Activated B cell treated with CpG ODN at 0.5 μM for 24 hours (primary cell): ENCODE measurements around the gene SLC10A4. TPM values are rescaled to one million over a fixed set of nuclear protein-coding genes. Genes with fewer than 3 reads are reported as not detected.
"Not testable (repeated sequence)": the region's sequence is repeated elsewhere in the genome, so short reads cannot be mapped to it uniquely, and the experiment has no call there.

Experiments
- ATAC-seq: fragments of 200-7000 bp; cut with Tn5 transposase; one replicate; pipeline ENCODE4 v1.10.0; 2021; ENCODE audit warnings: low read depth, mild to moderate bottlenecking, moderate library complexity
- CTCF ChIA-PET: fragments of 350-600 bp; sonication (Branson Sonifier 250); formaldehyde crosslinking; loops from one replicate; lab custom pipeline; 2021; ENCODE audit warnings: antibody characterized with exemption; lab: Charles Lee
- POLR2A ChIA-PET: fragments of 350-600 bp; sonication (Branson Sonifier 250); formaldehyde crosslinking; loops from one replicate; lab custom pipeline; 2021; ENCODE audit warnings: antibody characterized with exemption; lab: Charles Lee
- DNase-seq: peaks from one replicate; pipeline ENCODE4 v3.0.0; 2022
- H3K27ac Mint-ChIP-seq: one replicate; pipeline ENCODE4 v1.8.0; 2020; ENCODE audit warnings: mixed read lengths
- H3K27me3 Mint-ChIP-seq: one replicate; pipeline ENCODE4 v1.8.0; 2021; ENCODE audit warnings: mixed read lengths
- H3K36me3 Mint-ChIP-seq: one replicate; pipeline ENCODE4 v1.8.0; 2021; ENCODE audit warnings: low read depth, mixed read lengths
- H3K4me1 Mint-ChIP-seq: one replicate; pipeline ENCODE4 v1.8.0; 2021; ENCODE audit warnings: mixed read lengths
- H3K4me3 Mint-ChIP-seq: one replicate; pipeline ENCODE4 v1.8.0; 2020; ENCODE audit warnings: mild to moderate bottlenecking, mixed read lengths
- H3K9me3 Mint-ChIP-seq: one replicate; pipeline ENCODE4 v1.8.0; 2020; ENCODE audit warnings: mixed read lengths
- CTCF ChIP-seq: fragments of 200-600 bp; IDR thresholded peaks from one replicate; pipeline ENCODE4 v1.8.0; 2022; ENCODE audit warnings: antibody characterized with exemption, mild to moderate bottlenecking
- intact Hi-C: fragments of 100-400 bp; cut with micrococcal nuclease; formaldehyde crosslinking; loops from one replicate; pipeline ENCODE4 v1.15.1; 2024
- total RNA-seq: library from RNA; stranded (reverse); gene quantifications from 2 replicates; pipeline ENCODE4 v1.2.3, GENCODE V29; 2022

SLC10A4 gene
- total RNA-seq = not detected in 2 replicates

- intact Hi-C loops = no loop called here
- Mint-ChIP-seq H3K9me3 (no peaks in the 10 kb centered on the region), H3K36me3 (no peaks in the 10 kb centered on the region), H3K4me3 (peak within 1 kb of the TSS; percentile 77), H3K27me3 (peaks cover 54% of the 10 kb centered on the region), H3K27ac (no peak within 1 kb of the TSS), H3K4me1 (peaks cover 19% of the 10 kb centered on the region)
- ChIA-PET POLR2A (no interaction called here), CTCF (no interaction called here)
- TF ChIP-seq CTCF = no peak
- DNase-seq (peak; percentile 25), ATAC-seq (peak; percentile 52)
These were observed at the start of gene SLC10A4 for GRCh38 chr4:48483006-48483776. Gene SLC10A4 (plus strand): TSS chr4:48483343. CDS start chr4:48483562, 219 bp downstream.

- ChIA-PET CTCF (no interaction called here), POLR2A (no interaction called here)
- Mint-ChIP-seq H3K4me3 (no peak overlapping the region), H3K36me3 (no peaks in the 10 kb centered on the region), H3K9me3 (peaks cover 5% of the 10 kb centered on the region), H3K27me3 (peaks cover 1% of the 10 kb centered on the region), H3K27ac (no peak overlapping the region), H3K4me1 (no peaks in the 10 kb centered on the region)
- ATAC-seq (no peak), DNase-seq (no peak)
- intact Hi-C loops = no loop called here
- no peak for TF ChIP-seq CTCF
These were observed 46.8 kb upstream of the SLC10A4 start for GRCh38 chr4:48436318-48436717.

GRCh38 chr4:48439988-48440387, 43.2 kb upstream of the SLC10A4 start:
- TF ChIP-seq CTCF = no peak
- Mint-ChIP-seq H3K9me3 (peaks cover 5% of the 10 kb centered on the region), H3K27me3 (peaks cover 1% of the 10 kb centered on the region), H3K27ac (no peak overlapping the region), H3K4me1 (no peaks in the 10 kb centered on the region), H3K36me3 (no peaks in the 10 kb centered on the region), H3K4me3 (no peak overlapping the region)
- intact Hi-C loops = no loop called here
- ChIA-PET CTCF (no interaction called here), POLR2A (no interaction called here)
- DNase-seq (no peak), ATAC-seq (no peak)

- H3K4me1 Mint-ChIP-seq, POLR2A ChIA-PET, intact Hi-C loops, DNase-seq, H3K9me3 Mint-ChIP-seq, H3K27me3 Mint-ChIP-seq, H3K36me3 Mint-ChIP-seq, ATAC-seq, H3K27ac Mint-ChIP-seq, H3K4me3 Mint-ChIP-seq: not testable (repeated sequence)
- CTCF ChIA-PET = interaction anchor here (1.4 kb wide), 1 partner anchor 527 kb away, joined by 3 read pairs; no protein-coding TSS in a partner anchor
These were observed 42.2 kb upstream of the SLC10A4 start for GRCh38 chr4:48440914-48441313.

- CTCF ChIA-PET = no interaction called here
- Mint-ChIP-seq H3K27ac (no peak overlapping the region), H3K9me3 (peaks cover 5% of the 10 kb centered on the region), H3K27me3 (peaks cover 2% of the 10 kb centered on the region), H3K4me1 (no peaks in the 10 kb centered on the region), H3K36me3 (no peaks in the 10 kb centered on the region), H3K4me3 (no peak overlapping the region)
- POLR2A ChIA-PET = no interaction called here
- TF ChIP-seq CTCF = no peak
- intact Hi-C loops = no loop called here
- no peak for ATAC-seq
- DNase-seq = no peak
These were observed 37.4 kb upstream of the SLC10A4 start for GRCh38 chr4:48445704-48446103.
